HEK293 (cell line): ENCODE measurements around the gene COL9A3.

Experiments
- CTCF ChIA-PET: fragments of 350-600 bp; formaldehyde crosslinking; extraction: SDS; loops from one replicate; lab custom pipeline; 2021; ENCODE audit warnings: antibody characterized with exemption; lab: Yijun Ruan, JAX
- POLR2A ChIA-PET: fragments of 300-600 bp; formaldehyde crosslinking; extraction: SDS; loops from one replicate; lab custom pipeline; 2020; ENCODE audit warnings: antibody characterized with exemption, inconsistent platforms; lab: Yijun Ruan, JAX
- H3K27ac ChIP-seq: fragments of 200-500 bp; sonication (Bioruptor generic); 2 replicates; pipeline ENCODE4 v1.5.1; 2014; ENCODE audit warnings: low read depth, low read length, control low read depth, inconsistent platforms; ENCODE audit errors: extremely low read depth
- H3K36me3 ChIP-seq, 2 experiments: fragments of 200-500 bp in 1 of 2; sonication (Bioruptor generic) in 1 of 2; 1 replicate in 1 of 2; 2 replicates in 1 of 2; pipeline ENCODE4 v1.5.1; 2014 to 2017; ENCODE audit warnings: inconsistent platforms in 2 of 2, low read length in 2 of 2; ENCODE audit not compliant: control insufficient read depth in 2 of 2, insufficient read depth in 1 of 2
- H3K4me1 ChIP-seq: fragments of 200-500 bp; sonication (Bioruptor generic); 2 replicates; pipeline ENCODE4 v1.5.1; 2014; ENCODE audit warnings: mild to moderate bottlenecking, low read length, inconsistent platforms; ENCODE audit not compliant: control insufficient read depth, insufficient read depth
- H3K4me3 ChIP-seq: 2 replicates; pipeline ENCODE4 v1.5.1; 2011; ENCODE audit warnings: low read depth, mild to moderate bottlenecking, control low read depth, low read length, moderate library complexity
- H3K9me3 ChIP-seq: fragments of 200-500 bp; sonication (Bioruptor generic); 2 replicates; pipeline ENCODE4 v1.5.1; 2014; ENCODE audit warnings: low read depth, low read length, inconsistent platforms; ENCODE audit not compliant: control insufficient read depth, insufficient read depth
- HOXC10 ChIP-seq: sonication (generic); formaldehyde crosslinking; IDR thresholded peaks from 2 replicates; pipeline ENCODE4 v1.8.1; 2023; ENCODE audit warnings: mild to moderate bottlenecking, missing genetic modification reagents
- PRDM6 ChIP-seq: fragments of 450-650 bp; formaldehyde crosslinking; IDR thresholded peaks from 2 replicates; pipeline ENCODE4 v1.5.1; 2017; ENCODE audit warnings: missing biosample characterization, missing genetic modification characterization
- REPIN1 ChIP-seq: fragments of 450-650 bp; formaldehyde crosslinking; IDR thresholded peaks from 2 replicates; pipeline ENCODE4 v1.5.1; 2017; ENCODE audit warnings: missing biosample characterization, missing genetic modification characterization, low read depth
- SCRT1 ChIP-seq: fragments of 450-650 bp; formaldehyde crosslinking; IDR thresholded peaks from 2 replicates; pipeline ENCODE4 v1.5.1; 2016; ENCODE audit warnings: missing biosample characterization, missing genetic modification characterization, borderline replicate concordance
- ZBTB49 ChIP-seq: fragments of 450-650 bp; formaldehyde crosslinking; IDR thresholded peaks from 2 replicates; pipeline ENCODE4 v1.5.1; 2016; ENCODE audit warnings: missing biosample characterization, missing genetic modification characterization, low read depth
- ZFP3 ChIP-seq: fragments of 450-650 bp; formaldehyde crosslinking; IDR thresholded peaks from 2 replicates; pipeline ENCODE4 v1.5.1; 2016; ENCODE audit warnings: low read depth, missing biosample characterization, missing genetic modification characterization
- ZNF132 ChIP-seq: fragments of 450-650 bp; formaldehyde crosslinking; IDR thresholded peaks from 2 replicates; pipeline ENCODE4 v1.5.1; 2017; ENCODE audit warnings: missing biosample characterization, missing genetic modification characterization, borderline replicate concordance
- ZNF140 ChIP-seq: fragments of 450-650 bp; formaldehyde crosslinking; IDR thresholded peaks from 2 replicates; pipeline ENCODE4 v1.5.1; 2016; ENCODE audit warnings: missing biosample characterization, missing genetic modification characterization
- ZNF239 ChIP-seq: fragments of 450-650 bp; formaldehyde crosslinking; IDR thresholded peaks from 2 replicates; pipeline ENCODE4 v1.5.1; 2016; ENCODE audit warnings: missing biosample characterization, missing genetic modification characterization
- ZNF280C ChIP-seq: fragments of 450-650 bp; formaldehyde crosslinking; IDR thresholded peaks from 2 replicates; pipeline ENCODE4 v1.5.1; 2016; ENCODE audit warnings: missing biosample characterization, missing genetic modification characterization
- ZNF366 ChIP-seq: fragments of 450-650 bp; formaldehyde crosslinking; conservative IDR thresholded peaks from 2 replicates; pipeline ENCODE4 v1.5.1; 2016; ENCODE audit warnings: missing biosample characterization, missing genetic modification characterization
- ZNF423 ChIP-seq: fragments of 450-650 bp; formaldehyde crosslinking; IDR thresholded peaks from 2 replicates; pipeline ENCODE4 v1.5.1; 2016; ENCODE audit warnings: missing biosample characterization, missing genetic modification characterization
- ZNF518A ChIP-seq: fragments of 450-650 bp; formaldehyde crosslinking; conservative IDR thresholded peaks from 2 replicates; pipeline ENCODE4 v1.5.1; 2016; ENCODE audit warnings: low read depth, missing biosample characterization, missing genetic modification characterization
- ZNF561 ChIP-seq: fragments of 450-650 bp; IDR thresholded peaks from 2 replicates; pipeline ENCODE4 v1.5.1; 2018; ENCODE audit warnings: missing biosample characterization, missing genetic modification characterization, borderline replicate concordance
- ZNF571 ChIP-seq: fragments of 450-650 bp; formaldehyde crosslinking; IDR thresholded peaks from 2 replicates; pipeline ENCODE4 v1.5.0; 2017; ENCODE audit warnings: missing biosample characterization, missing genetic modification characterization
- ZNF610 ChIP-seq: fragments of 450-650 bp; formaldehyde crosslinking; IDR thresholded peaks from 2 replicates; pipeline ENCODE4 v1.5.1; 2016; ENCODE audit warnings: missing biosample characterization, missing genetic modification characterization, borderline replicate concordance
- ZNF777 ChIP-seq: fragments of 450-650 bp; formaldehyde crosslinking; IDR thresholded peaks from 2 replicates; pipeline ENCODE4 v1.5.1; 2017; ENCODE audit warnings: missing biosample characterization, missing genetic modification characterization, borderline replicate concordance
- ZSCAN30 ChIP-seq: fragments of 450-650 bp; IDR thresholded peaks from 2 replicates; pipeline ENCODE4 v1.5.1; 2018; ENCODE audit warnings: missing biosample characterization, mild to moderate bottlenecking, missing genetic modification characterization, moderate library complexity

Gene COL9A3

GRCh38 chr20:62778601-62779416 is 38.0 kb upstream of the COL9A3 start (continued):
- TF ChIP-seq ZNF280C (no peak), ZNF777 (tag by site-specific recombination) (no peak), ZNF571 (tag by site-specific recombination) (no peak), PRDM6 (tag by site-specific recombination) (no peak), ZSCAN30 (tag by site-specific recombination) (no peak), ZNF423 (tag by site-specific recombination) (no peak)

GRCh38 chr20:62779417-62779685 is 37.5 kb upstream of the COL9A3 start:
- Histone ChIP-seq H3K4me3 (no peak overlapping the region), H3K9me3 (no peaks in the 10 kb centered on the region), H3K4me1 (0 out of 2 replicates have a peak, but pooled peaks cover 3% of the 10 kb centered on the region), H3K36me3 (no peaks in the 10 kb centered on the region), H3K27ac (no peak overlapping the region)
- POLR2A ChIA-PET, result interaction anchor here (0.7 to 1.2 kb wide), 2 partner anchors 17 to 102 kb away, joined by 3 read pairs; partner anchors contain the start of gene MRGBP
- TF ChIP-seq ZFP3, result no peak
- TF ChIP-seq REPIN1 (tag by site-specific recombination), result no peak
- no peak for TF ChIP-seq ZNF140 (tag by site-specific recombination)
- TF ChIP-seq ZNF610 (tag by site-specific recombination), result no peak
- no peak for TF ChIP-seq SCRT1
- TF ChIP-seq, all 188 proteins: peak for 0
- CTCF ChIA-PET, result interaction anchor here (0.6 to 2.6 kb wide), 5 partner anchors 9 to 123 kb away, joined by 3 to 7 read pairs (median 3); no protein-coding TSS in a partner anchor

- POLR2A ChIA-PET, result interaction anchor here (1.2 kb wide), 1 partner anchor 16 kb away, joined by 3 read pairs; the partner anchor contains the start of gene MRGBP
- no peak overlapping the region for H3K4me3 ChIP-seq
- no peaks in the 10 kb centered on the region for H3K9me3 ChIP-seq
- 0 out of 2 replicates have a peak, but pooled peaks cover 3% of the 10 kb centered on the region for H3K4me1 ChIP-seq
- CTCF ChIA-PET, result interaction anchor here (0.6 to 2.6 kb wide), 6 partner anchors 8 to 94 kb away, joined by 3 to 7 read pairs (median 4); no protein-coding TSS in a partner anchor
- no peak overlapping the region for H3K27ac ChIP-seq
- no peaks in the 10 kb centered on the region for H3K36me3 ChIP-seq
- TF ChIP-seq ZNF366 (tag by site-specific recombination) (no peak), HOXC10 (no peak), ZNF561 (tag by site-specific recombination) (no peak), ZNF239 (tag by site-specific recombination) (no peak), ZNF518A (no peak), ZNF132 (tag by site-specific recombination) (no peak), ZBTB49 (tag by site-specific recombination) (no peak)
Measured at GRCh38 chr20:62780204-62780603, 36.6 kb upstream of the COL9A3 start.
